ENCODE measurements around the gene PPP2CA. TPM values are rescaled to one million over a fixed set of nuclear protein-coding genes. Genes with fewer than 3 reads are reported as not detected.
"Not testable (repeated sequence)": the region's sequence is repeated elsewhere in the genome, so short reads cannot be mapped to it uniquely, and the experiment has no call there.

The PPP2CA gene
- total RNA-seq, 4 donors from 2014 or later: 89.0 to 142 (median 115) TPM

DNA sequence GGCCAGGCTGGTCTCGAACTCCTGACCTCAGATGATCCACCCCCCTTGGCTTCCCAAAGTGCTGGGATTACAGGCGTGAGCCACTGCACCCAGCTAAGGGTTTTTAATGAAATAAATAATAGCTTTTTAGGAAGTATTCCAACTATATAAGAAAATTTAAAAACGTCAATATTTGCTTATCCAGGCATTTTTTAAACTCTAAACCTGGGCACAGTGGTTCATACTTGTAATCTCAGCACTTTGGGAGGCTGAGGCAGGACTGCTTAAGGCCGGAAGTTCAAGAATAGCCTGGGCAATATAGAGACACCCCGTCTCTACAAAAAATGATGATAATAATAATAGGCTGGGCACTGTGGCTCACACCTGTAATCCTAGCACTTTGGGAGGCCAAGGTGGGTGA is 63.3 kb downstream of the PPP2CA start:
- no peaks in the 10 kb centered on the region for H3K9me3 ChIP-seq
- H3K4me1 ChIP-seq: peaks cover 0 to 10% (median 5%) of the 10 kb centered on the region in 4 donors
- TF ChIP-seq POLR2A (IDR thresholded peaks at IDR 0.05; ENCODE audit: low read depth): no peak
- TF ChIP-seq POLR2AphosphoS5 (IDR thresholded peaks at IDR 0.05): no peak
- no peak for TF ChIP-seq CTCF (IDR thresholded peaks at IDR 0.05)
- no peak for TF ChIP-seq EP300 (IDR thresholded peaks at IDR 0.05)
- no peak overlapping the region for H3K27ac ChIP-seq (replicated peaks in 1 of 4)
- no peak for DNase-seq (ENCODE audit: extremely low spot score)
- WGBS: 95% methylated on average over 5 of the region's 5 CpGs
- no peak overlapping the region for H3K4me3 ChIP-seq
- H3K27me3 ChIP-seq: no peaks in the 10 kb centered on the region
- peaks cover 61 to 95% (median 77%) of the 10 kb centered on the region in 4 donors for H3K36me3 ChIP-seq
- intact Hi-C loops (cut with DNase I): no loop called here

- peaks cover 64 to 95% (median 75%) of the 10 kb centered on the region in 4 donors for H3K36me3 ChIP-seq
- no peak for TF ChIP-seq POLR2AphosphoS5 (IDR thresholded peaks at IDR 0.05)
- TF ChIP-seq POLR2A (IDR thresholded peaks at IDR 0.05; ENCODE audit: low read depth): no peak
- no peak for TF ChIP-seq EP300 (IDR thresholded peaks at IDR 0.05)
- TF ChIP-seq CTCF (IDR thresholded peaks at IDR 0.05): no peak
- no peaks in the 10 kb centered on the region for H3K9me3 ChIP-seq
- no peak overlapping the region for H3K4me3 ChIP-seq
- whole genome bisulfite sequencing: 94% methylated on average over 6 of the region's 6 CpGs
- peaks cover 0 to 10% (median 5%) of the 10 kb centered on the region in 4 donors for H3K4me1 ChIP-seq
- no peaks in the 10 kb centered on the region for H3K27me3 ChIP-seq
- DNase-seq (ENCODE audit: extremely low spot score): no peak
- intact Hi-C loops (cut with DNase I): no loop called here
- H3K27ac ChIP-seq (replicated peaks in 1 of 4): no peak overlapping the region
Observed at GRCh38 chr5:134161513-134162395, 64.1 kb downstream of the PPP2CA start.

GRCh38 chr5:134153657-134154056 is 72.2 kb downstream of the PPP2CA start:
- 95% methylated on average over 1 of the region's 1 CpG for WGBS
- Histone ChIP-seq H3K36me3 (peaks cover 34 to 97% (median 69%) of the 10 kb centered on the region in 4 donors), H3K4me3 (no peak overlapping the region), H3K4me1 (peaks cover 23 to 33% (median 29%) of the 10 kb centered on the region in 4 donors), H3K27me3 (no peaks in the 10 kb centered on the region), H3K9me3 (no peaks in the 10 kb centered on the region), H3K27ac (replicated peaks in 1 of 4) (no peak overlapping the region)
- TF ChIP-seq EP300 (IDR thresholded peaks at IDR 0.05) (no peak), CTCF (IDR thresholded peaks at IDR 0.05) (no peak), POLR2AphosphoS5 (IDR thresholded peaks at IDR 0.05) (no peak), POLR2A (IDR thresholded peaks at IDR 0.05; ENCODE audit: low read depth) (no peak)
- no peak for DNase-seq (ENCODE audit: extremely low spot score)
- intact Hi-C loops (cut with DNase I): no loop called here

DNA sequence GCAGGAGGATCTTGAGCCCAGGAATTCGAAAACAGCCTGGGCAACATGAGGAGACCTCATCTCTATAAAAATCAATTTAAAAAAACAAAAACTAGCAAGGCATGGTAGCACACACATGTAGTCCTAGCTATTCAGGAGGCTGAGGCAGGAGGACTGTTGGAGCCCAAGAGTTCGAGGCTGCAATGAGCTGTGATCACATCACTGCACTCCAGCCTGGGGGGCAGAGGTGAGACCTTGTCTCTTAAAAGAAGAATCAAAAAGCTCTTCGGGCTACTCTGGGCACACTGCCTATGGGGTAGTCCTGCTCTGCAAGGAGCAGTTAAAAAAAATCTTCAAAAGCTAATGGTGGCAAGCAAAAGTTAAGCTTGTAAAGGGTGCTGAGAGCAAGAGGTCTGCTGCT is 72.6 kb downstream of the PPP2CA start:
- DNase-seq (ENCODE audit: extremely low spot score): no peak
- H3K4me1 ChIP-seq: peaks cover 26 to 33% (median 30%) of the 10 kb centered on the region in 4 donors
- no peaks in the 10 kb centered on the region for H3K27me3 ChIP-seq
- intact Hi-C loops (cut with DNase I): no loop called here
- peaks cover 30 to 95% (median 67%) of the 10 kb centered on the region in 4 donors for H3K36me3 ChIP-seq
- TF ChIP-seq POLR2AphosphoS5 (IDR thresholded peaks at IDR 0.05): no peak
- TF ChIP-seq POLR2A (IDR thresholded peaks at IDR 0.05; ENCODE audit: low read depth): no peak
- no peak for TF ChIP-seq CTCF (IDR thresholded peaks at IDR 0.05)
- TF ChIP-seq EP300 (IDR thresholded peaks at IDR 0.05): no peak
- H3K27ac ChIP-seq (replicated peaks in 1 of 4): no peak overlapping the region
- no peak overlapping the region for H3K4me3 ChIP-seq
- H3K9me3 ChIP-seq: no peaks in the 10 kb centered on the region
- WGBS: 100% methylated on average over 3 of the region's 3 CpGs

DNA sequence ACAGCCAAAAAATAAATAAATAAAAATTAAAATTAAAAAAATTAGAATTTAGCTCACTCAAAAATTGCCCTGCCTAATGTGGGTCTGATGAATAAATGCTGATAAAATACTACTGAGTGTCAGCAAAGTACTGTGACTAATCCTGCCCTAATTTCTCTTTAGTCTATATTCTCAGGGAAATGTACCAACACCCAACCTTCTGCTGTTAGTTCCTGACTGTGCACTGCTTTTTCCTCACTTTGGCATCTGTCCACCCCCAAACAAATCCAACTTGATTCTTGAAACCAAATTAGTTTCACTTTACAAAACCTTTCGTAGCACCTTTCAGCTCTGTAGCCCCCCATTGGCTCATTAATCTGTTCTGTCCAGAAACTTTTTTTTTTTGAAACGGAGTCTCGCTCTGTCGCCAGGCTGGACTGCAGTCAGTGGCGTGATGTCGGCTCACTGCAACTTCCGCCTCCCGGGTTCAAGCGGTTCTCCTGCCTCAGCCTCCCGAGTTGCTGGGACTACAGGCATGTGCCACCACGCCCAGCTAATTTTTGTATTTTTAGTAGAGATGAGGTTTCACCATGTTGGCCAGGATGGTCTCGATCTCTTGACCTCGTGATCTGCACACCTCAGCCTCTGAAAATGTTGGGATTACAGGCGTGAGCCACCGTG is 73.6 kb downstream of the PPP2CA start:
- intact Hi-C loops (cut with DNase I); H3K27me3 ChIP-seq; H3K4me3 ChIP-seq; H3K9me3 ChIP-seq; DNase-seq (ENCODE audit: extremely low spot score); H3K27ac ChIP-seq (replicated peaks in 1 of 4): not testable (repeated sequence)
- 92% methylated on average over 15 of the region's 15 CpGs for whole genome bisulfite sequencing
- H3K36me3 ChIP-seq: peaks cover 26 to 95% (median 66%) of the 10 kb centered on the region in 4 donors
- H3K4me1 ChIP-seq: peaks cover 27 to 35% (median 32%) of the 10 kb centered on the region in 4 donors
